Esophagus squamous epithelium (tissue), 5 donors: ENCODE measurements around the gene ZNF865. TPM values are rescaled to one million over a fixed set of nuclear protein-coding genes. Genes with fewer than 3 reads are reported as not detected.

Experiments used
- DNase-seq: peaks from one replicate; lab custom pipeline; 2025; lab: John Stamatoyannopoulos, UW
- H3K27ac ChIP-seq, 4 donors: fragments of 200-600 bp; sonication (generic); one replicate each; pipeline ENCODE4 v1.5.1; 2016 to 2019; ENCODE audit warnings: mild to moderate bottlenecking in 1 of 4
- H3K27me3 ChIP-seq, 4 donors: fragments of 200-600 bp; sonication (generic); 1 replicate in 3 of 4; 2 replicates in 1 of 4; pipeline versions ENCODE4 v1.5.1 to v1.6.0; 2017 to 2021; ENCODE audit warnings: antibody characterized with exemption in 1 of 4
- H3K36me3 ChIP-seq, 3 donors: fragments of 200-600 bp; sonication (generic); one replicate each; pipeline ENCODE4 v1.5.1; 2016 to 2019
- H3K4me1 ChIP-seq, 3 donors: fragments of 200-600 bp; sonication (generic); one replicate each; pipeline ENCODE4 v1.5.1; 2017 to 2019
- H3K4me3 ChIP-seq, 4 donors: fragments of 200-600 bp; sonication (generic); 1 replicate in 3 of 4; 2 replicates in 1 of 4; pipeline ENCODE4 v1.5.1; 2016 to 2019; ENCODE audit warnings: mild to moderate bottlenecking in 2 of 4, moderate library complexity in 1 of 4
- H3K9me3 ChIP-seq, 3 donors: fragments of 200-600 bp; sonication (generic); one replicate each; pipeline ENCODE4 v1.5.1; 2016 to 2019
- POLR2A ChIP-seq, 4 donors: fragments of 450-650 bp; IDR thresholded peaks; one replicate each; pipeline ENCODE4 v1.6.1; 2017; ENCODE audit warnings: antibody characterized with exemption in 4 of 4, mild to moderate bottlenecking in 4 of 4, moderate library complexity in 3 of 4
- WGBS, 2 donors: methylation state at CpG; one replicate each; pipeline ENCODE4 v1.1.5; 2018; 5-methylcytosine and 5-hydroxymethylcytosine counted together
- intact Hi-C: fragments of 100-400 bp; cut with DNase I; formaldehyde crosslinking; loops from one replicate; pipeline ENCODE4 v1.15.0; 2022
- total RNA-seq, 4 donors: library from RNA; depleted of rRNA; stranded (reverse); fragments of >200 nt; gene quantifications; one replicate each; pipeline ENCODE4 v1.1.0, GENCODE V29; 2016
- TF ChIP-seq, protein P1 (sequence below), 6 experiments: fragments of 450-650 bp in 4 of 6; fragments of 200-600 bp in 2 of 6; sonication (generic) in 2 of 6; IDR thresholded peaks; one replicate each; pipeline ENCODE4 v1.5.1; 2016 to 2019; ENCODE audit warnings: antibody characterized with exemption in 6 of 6, mild to moderate bottlenecking in 4 of 6, moderate library complexity in 4 of 6
- donor health status: DM: yes; HTN: yes; CAD: no.

ZNF865 gene
- total RNA-seq, 4 donors from 2014 or later: 2.7 to 5.3 (median 3.3) TPM

DNA sequence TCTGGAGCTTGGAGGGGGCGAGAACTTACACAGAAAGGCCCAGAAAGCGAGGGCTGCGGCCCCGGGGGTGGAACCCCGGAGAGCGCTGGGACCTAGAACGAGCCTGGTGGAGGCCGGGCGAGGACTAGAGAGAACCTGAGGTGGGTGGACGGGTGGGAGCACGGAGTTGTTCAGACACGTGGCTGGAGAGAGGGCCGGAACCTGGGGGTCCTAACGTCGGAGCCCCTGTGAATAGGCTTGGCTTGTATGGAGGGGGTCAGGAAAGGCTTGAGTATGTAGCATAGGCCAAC is 38.4 kb downstream of the ZNF865 start:
- TF ChIP-seq, protein P1, sequence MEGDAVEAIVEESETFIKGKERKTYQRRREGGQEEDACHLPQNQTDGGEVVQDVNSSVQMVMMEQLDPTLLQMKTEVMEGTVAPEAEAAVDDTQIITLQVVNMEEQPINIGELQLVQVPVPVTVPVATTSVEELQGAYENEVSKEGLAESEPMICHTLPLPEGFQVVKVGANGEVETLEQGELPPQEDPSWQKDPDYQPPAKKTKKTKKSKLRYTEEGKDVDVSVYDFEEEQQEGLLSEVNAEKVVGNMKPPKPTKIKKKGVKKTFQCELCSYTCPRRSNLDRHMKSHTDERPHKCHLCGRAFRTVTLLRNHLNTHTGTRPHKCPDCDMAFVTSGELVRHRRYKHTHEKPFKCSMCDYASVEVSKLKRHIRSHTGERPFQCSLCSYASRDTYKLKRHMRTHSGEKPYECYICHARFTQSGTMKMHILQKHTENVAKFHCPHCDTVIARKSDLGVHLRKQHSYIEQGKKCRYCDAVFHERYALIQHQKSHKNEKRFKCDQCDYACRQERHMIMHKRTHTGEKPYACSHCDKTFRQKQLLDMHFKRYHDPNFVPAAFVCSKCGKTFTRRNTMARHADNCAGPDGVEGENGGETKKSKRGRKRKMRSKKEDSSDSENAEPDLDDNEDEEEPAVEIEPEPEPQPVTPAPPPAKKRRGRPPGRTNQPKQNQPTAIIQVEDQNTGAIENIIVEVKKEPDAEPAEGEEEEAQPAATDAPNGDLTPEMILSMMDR (IDR thresholded peaks at IDR 0.05): no peak
- TF ChIP-seq POLR2A (IDR thresholded peaks at IDR 0.05): no peak
- peaks cover 55 to 90% (median 57%) of the 10 kb centered on the region in 3 donors for H3K4me1 ChIP-seq
- intact Hi-C loops: no loop called here

GRCh38 chr19:55644191-55644833 is 38.9 kb downstream of the ZNF865 start:
- Histone ChIP-seq H3K4me1 (peaks cover 59 to 90% (median 60%) of the 10 kb centered on the region in 3 donors), H3K4me3 (peak overlapping the region; percentile 93 to 96 (median 95)), H3K27me3 (no peaks in the 10 kb centered on the region), H3K9me3 (no peaks in the 10 kb centered on the region), H3K36me3 (peaks cover 0 to 18% (median 5%) of the 10 kb centered on the region in 3 donors), H3K27ac (peak overlapping the region; percentile 93 to 98 (median 96))
- intact Hi-C loops: no loop called here
- TF ChIP-seq POLR2A (IDR thresholded peaks at IDR 0.05): no peak
- TF ChIP-seq, protein P1 (IDR thresholded peaks at IDR 0.05): no peak
- 39 to 42% methylated on average over 11 to 12 of the region's 12 CpGs for WGBS, 2 donors
- DNase-seq: no peak

More for the DNA sequence above, 38.4 kb downstream of the ZNF865 start:
- no peaks in the 10 kb centered on the region for H3K9me3 ChIP-seq
- H3K27ac ChIP-seq: peak overlapping the region; percentile 93 to 98 (median 96)
- H3K4me3 ChIP-seq: peak overlapping the region; percentile 93 to 96 (median 95)
- 0% methylated on average over 13 to 15 of the region's 15 CpGs for WGBS, 2 donors
- H3K36me3 ChIP-seq: peaks cover 0 to 18% (median 5%) of the 10 kb centered on the region in 3 donors
- no peak for DNase-seq
- H3K27me3 ChIP-seq: no peaks in the 10 kb centered on the region

GRCh38 chr19:55644842-55645511 is 39.5 kb downstream of the ZNF865 start:
- Histone ChIP-seq H3K27ac (peak overlapping the region in 2 of 4 donors; percentile 93 to 98), H3K4me1 (peaks cover 54 to 90% (median 58%) of the 10 kb centered on the region in 3 donors)

GRCh38 chr19:55645512-55645881 is 40.0 kb downstream of the ZNF865 start:
- no peak overlapping the region for H3K4me3 ChIP-seq
- no peak for DNase-seq
- peaks cover 49 to 87% (median 52%) of the 10 kb centered on the region in 3 donors for H3K4me1 ChIP-seq
- H3K9me3 ChIP-seq: no peaks in the 10 kb centered on the region
- TF ChIP-seq POLR2A (IDR thresholded peaks at IDR 0.05): no peak
- TF ChIP-seq, protein P1 (IDR thresholded peaks at IDR 0.05): no peak
- intact Hi-C loops: no loop called here
- WGBS, 2 donors: 56 to 70% methylated on average over 3 to 5 of the region's 5 CpGs
- H3K27me3 ChIP-seq: no peaks in the 10 kb centered on the region
- H3K36me3 ChIP-seq: peaks cover 0 to 21% (median 5%) of the 10 kb centered on the region in 3 donors
- no peak overlapping the region for H3K27ac ChIP-seq

More at GRCh38 chr19:55644842-55645511, 39.5 kb downstream of the ZNF865 start:
- no peaks in the 10 kb centered on the region for H3K9me3 ChIP-seq
- peaks cover 0 to 18% (median 5%) of the 10 kb centered on the region in 3 donors for H3K36me3 ChIP-seq
- whole genome bisulfite sequencing, 2 donors: 68 to 85% methylated on average over 3 to 8 of the region's 28 CpGs
- TF ChIP-seq, protein P1 (IDR thresholded peaks at IDR 0.05): no peak
- TF ChIP-seq POLR2A (IDR thresholded peaks at IDR 0.05): no peak
- intact Hi-C loops: no loop called here
- peak overlapping the region in 1 of 4 donors; percentile 95 for H3K4me3 ChIP-seq
- H3K27me3 ChIP-seq: no peaks in the 10 kb centered on the region
- DNase-seq: no peak
